CD1c-positive myeloid dendritic cell (primary cell): ENCODE data around the gene TMEM150C.

Experiments used
- DNase-seq: peaks from one replicate; pipeline ENCODE4 v3.0.0-alpha.2; 2016; ENCODE audit errors: extremely low spot score

Gene TMEM150C

DNA sequence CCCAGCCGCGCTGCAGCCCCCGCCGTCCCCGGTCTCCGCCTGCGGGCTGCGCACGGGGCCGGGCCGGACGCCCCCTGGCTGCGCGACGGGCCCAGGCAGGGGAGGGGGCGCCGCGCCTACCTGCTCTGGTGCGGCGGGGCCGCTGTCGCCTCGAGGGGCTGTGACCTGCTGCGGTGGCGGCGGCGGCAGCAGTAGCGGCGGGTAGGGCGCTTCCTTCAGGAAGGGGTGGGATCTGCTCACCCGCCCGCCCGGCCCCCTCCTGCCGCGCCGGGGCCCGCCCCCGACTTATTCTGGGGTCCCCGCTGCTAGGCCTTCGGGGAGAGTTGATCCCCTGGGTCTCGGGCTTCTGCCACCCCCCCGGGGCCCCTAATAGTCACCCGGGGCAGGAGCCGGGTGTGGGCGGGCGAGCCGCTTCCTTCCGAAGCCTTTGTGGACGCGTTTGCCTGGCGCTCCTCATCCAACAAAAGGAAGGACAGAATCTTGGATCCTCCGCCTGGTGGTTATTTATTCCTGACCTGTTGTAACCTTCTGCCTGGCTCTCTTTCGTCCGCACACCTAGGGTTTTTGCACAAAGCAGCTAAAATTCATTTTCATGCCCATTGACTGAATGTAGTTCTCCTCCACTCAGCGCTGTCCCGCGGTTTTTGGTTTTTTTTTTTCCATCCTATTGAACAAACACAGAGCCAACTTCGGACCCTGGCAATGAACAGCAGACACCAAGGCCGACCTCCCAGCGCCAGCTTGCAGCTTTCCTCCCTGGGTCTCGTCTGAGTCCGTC, at the start of gene TMEM150C:
Gene TMEM150C, minus strand, starts transcription at position 203 of the 778 bp plus-strand sequence. CDS start 57,331 bp downstream, outside the sequence.
- peak; percentile 23 for DNase-seq

GRCh38 chr4:82611527-82611926, 49.7 kb upstream of the TMEM150C start:
- DNase-seq, result no peak

DNA sequence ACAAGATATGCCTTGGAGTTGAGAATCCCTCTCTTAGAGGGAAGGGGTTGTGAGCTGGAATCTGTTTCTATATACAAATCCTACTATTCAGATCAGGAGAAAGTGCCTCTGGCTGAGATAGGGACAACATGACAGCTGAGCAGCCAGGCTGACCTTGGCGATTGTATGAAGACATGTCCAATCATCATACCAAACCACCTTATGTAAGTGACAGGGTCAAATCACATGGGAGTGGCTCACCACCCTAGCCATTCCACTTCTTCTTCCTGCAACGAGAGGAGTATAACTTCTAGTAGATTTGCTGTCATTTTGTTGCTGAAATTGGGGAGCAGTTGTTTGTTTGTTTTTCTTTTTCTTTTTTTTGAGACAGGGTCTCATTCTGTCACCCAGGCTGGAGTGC, 48.3 kb upstream of the TMEM150C start:
- DNase-seq, result no peak

DNA sequence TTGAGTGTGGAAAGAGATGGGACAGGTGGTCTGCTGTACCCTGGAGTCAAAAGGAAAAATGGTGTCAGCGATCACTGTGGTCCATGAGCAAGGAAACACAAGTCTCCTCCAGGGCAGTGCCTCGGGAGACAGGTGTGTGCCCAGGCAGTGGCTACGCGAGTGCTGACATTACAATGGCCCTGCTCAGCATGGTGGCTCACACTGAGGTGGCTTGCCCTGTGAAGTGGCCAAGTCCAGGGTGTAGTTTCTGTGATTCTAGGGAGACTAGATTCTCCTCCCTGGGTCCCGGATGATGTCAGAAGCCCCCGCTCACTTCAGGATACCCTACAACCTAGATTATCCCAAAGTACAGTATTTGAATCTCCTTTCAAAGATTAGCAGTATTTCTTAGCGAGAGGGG, 44.8 kb upstream of the TMEM150C start:
- DNase-seq, result no peak

DNA sequence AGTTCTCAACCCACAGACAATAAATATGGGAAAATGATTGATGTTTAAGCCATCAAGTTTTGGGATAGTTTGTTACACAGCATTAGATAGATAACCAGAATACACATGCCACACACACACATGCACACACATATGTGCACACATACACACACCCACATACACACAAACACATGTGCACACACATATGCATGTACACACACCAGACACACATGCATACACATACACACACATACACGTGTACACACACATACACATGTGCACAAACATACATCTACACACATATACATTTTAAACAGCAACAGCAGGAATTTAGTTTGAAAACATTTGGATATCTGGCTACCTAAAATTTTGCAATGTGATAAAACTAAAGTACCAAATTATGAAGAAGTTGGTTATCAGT, 42.7 kb upstream of the TMEM150C start:
- DNase-seq, result no peak

- DNase-seq, result no peak
Measured at GRCh38 chr4:82601242-82602015, 39.6 kb upstream of the TMEM150C start.

DNA sequence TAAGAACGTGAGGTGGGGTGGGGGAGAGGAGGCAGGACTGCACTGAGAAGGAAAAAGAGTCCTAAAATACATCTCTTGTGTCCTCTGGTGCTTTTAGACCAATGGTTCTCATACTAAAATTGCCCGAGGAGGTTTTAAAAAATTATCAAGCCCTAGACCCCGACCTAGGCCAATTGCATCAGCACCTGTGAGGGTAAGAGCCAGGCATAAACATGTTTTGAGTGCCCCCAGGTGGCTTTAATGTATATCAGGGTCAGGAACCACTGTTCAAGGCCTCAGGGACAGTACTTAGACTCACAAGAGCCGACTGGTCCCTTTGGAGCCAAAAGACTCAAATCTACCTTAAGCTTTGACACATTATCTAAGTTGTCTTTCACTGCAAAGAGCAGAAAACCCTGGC, 37.5 kb upstream of the TMEM150C start:
- no peak for DNase-seq

DNA sequence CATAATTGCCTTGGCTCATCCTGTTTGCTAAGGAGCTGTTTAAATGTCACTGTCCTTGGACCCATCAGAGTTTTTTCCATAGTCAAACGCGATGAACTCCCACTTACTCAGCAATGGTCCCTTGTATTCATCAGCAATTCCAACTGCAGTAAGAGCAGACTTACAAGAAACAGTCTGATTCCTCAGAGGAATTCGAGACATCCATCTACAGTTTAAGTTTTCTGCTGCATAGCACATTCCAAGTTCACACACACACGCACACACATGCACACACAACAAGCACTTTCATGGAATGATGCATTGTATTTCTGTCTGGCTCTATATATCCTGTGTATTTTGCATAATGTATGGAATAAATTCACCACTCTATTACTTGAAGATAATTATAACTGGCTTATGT, 32.7 kb upstream of the TMEM150C start:
- no peak for DNase-seq

- no peak for DNase-seq
Measured at GRCh38 chr4:82593411-82593810, 31.6 kb upstream of the TMEM150C start.

GRCh38 chr4:82592639-82593038, 30.9 kb upstream of the TMEM150C start:
- DNase-seq, result no peak

DNA sequence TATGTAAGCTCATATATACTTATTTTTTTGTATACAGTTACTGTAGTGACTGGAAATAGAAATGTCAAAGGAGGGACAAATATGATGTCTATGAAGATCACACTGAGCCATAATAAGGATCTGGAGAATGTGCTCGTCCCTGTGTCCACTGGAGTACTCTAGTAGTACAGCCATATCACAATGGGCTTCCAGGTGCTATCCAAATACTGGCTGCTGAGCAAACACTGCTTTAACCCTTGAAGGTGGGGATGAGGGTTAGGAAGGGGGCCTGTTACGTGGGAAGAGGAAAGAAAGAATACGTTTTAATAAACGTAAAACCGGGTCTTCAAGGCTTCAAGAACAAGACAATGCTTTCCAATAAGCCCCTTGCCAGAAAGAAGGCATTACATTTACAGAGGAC, 29.8 kb upstream of the TMEM150C start:
- no peak for DNase-seq

- no peak for DNase-seq
Measured at GRCh38 chr4:82589756-82590155, 28.0 kb upstream of the TMEM150C start.

- DNase-seq, result no peak
Measured at GRCh38 chr4:82588771-82589270, 27.0 kb upstream of the TMEM150C start.

GRCh38 chr4:82587826-82588540, 26.2 kb upstream of the TMEM150C start:
- DNase-seq, result no peak

DNA sequence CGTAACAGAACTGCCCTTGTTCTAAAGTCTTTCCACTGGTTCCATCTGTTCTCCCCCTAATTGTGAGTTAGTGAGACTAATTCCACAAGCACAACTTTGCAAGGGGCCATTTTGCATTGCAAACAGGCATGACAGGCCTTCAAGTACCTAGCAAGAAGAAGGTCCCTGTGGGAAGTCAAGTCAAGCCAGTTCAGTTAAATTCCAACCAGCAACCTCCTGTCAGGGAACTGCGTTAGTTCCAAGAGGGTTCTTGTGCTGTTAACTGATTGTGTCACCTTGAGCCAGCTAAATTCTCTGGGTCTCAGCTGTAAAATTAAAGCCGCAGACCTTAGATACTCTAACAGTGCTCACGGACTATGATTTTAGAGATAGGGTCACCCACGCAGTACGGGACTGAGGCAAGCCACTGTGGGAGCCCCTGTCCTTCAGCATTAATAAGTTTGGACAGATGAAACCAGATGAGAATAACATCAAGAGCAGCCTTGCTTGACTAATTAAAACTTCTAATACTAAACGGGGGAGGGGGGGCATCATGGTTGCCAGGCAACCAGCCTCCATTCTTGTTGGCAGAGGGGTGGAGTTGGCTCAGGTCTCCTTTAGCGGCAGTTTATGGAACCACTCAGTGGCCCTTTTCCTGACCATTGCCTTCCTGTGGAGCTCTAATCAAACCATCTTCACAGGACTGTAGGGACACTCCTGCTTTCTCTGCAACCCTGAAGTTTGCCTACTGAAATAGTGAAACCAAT, 24.1 kb upstream of the TMEM150C start:
- no peak for DNase-seq

DNA sequence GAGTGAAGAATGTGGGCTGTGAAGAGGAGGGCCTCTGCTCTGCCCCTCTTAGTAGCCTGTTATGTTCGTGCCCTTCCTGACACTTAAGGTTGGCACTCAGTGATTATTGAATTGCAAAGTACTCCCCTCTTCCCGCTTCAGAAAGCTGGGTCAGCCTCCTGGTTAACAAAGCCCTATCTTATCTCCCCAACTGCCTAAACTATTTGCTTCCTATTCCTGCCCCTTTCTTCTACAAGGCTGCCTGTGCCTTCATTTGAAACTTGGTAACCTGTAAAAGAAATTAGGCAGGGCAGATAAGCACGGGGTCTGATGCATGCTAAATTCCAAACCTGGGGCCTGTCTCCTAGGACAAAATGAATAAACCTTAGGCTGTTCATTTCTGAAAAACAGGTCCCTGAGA, 23.1 kb upstream of the TMEM150C start:
- no peak for DNase-seq

DNA sequence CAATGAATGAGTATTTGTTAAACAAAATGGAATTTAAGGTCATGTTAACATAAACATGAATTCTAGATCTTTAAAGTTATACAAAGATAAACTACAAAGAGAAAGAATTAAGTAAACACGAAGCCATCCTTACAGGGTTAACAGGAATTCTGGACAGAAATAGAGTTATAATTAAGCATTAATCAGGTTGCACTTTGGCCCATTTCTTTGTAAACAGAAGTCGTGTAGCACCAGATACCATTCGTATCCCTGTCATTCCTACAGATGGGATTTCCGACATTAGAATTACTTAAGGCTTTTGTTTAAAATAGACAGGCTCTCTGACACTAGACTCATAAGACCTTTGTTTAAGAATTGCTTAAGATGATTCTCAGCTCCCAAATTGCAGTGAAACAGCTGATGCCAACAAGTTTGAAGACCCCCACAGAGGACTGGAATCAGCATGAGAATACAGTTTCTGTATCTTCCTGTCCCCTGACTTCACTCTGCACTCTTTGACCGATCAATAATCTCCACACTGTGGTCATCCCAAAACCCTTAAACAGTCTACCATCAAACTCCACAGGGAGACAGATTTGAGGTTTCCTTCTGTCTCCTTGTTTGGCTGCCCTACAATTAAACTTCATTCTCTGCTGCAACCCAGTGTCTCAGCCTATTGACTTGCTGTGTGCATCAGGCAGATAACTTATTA, 22.3 kb upstream of the TMEM150C start:
- DNase-seq, result no peak

DNA sequence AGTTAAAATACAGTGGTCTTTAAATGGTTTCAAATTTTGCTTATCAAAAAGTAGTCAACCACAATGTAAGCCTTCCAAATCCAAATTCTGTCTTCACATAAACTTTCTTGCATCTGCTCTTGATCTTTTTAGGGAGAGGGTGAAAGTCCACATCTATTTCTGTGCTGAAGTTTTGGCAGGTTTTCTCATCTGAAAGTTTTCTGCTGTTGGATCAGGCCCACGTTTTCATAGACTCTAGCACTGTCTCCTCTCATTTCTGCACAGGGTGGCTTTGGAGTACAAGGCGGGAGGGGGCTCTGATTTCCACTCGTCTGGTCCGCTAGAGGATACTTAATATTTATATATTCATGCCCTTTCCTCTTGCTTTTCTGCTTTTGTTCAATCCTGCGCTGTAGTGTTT, 18.1 kb upstream of the TMEM150C start:
- DNase-seq, result no peak

DNA sequence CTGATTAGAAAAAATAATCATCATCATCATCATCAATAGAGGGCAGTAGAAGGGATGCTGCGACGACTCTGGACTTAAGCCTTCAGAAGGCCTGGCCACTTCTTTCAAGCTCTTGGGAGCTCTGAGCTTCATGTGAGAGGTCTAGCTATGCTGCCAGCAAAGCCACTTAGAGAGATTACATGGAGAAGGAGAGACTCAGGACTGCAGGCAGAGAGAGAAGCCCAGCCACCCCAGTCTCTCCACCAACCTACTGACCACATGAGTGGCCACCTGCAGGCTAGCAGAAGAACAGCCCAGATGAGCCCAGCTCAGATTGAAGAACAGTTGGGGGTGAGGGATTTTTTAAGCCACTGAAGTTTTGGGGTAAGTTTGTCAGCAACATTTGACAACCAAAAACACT, 17.1 kb upstream of the TMEM150C start:
- no peak for DNase-seq

DNA sequence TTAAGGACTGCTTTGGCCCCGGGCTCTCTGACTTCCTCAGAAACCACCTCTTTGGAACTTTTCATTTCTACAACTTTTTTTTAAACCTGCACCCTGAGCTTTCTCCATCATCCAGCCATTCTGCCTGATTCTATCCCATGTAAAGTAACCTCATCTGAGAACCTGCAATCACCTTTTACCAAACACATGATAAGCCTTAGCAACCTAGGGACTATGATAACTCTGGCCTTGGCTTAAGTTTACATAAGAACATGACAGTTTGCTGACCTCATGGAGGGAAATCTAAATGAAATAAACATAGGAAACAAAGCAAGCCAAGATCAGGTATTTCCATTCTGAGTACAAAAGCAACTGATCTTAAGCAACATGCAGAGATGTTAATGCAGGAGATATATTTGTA, 15.7 kb upstream of the TMEM150C start:
- no peak for DNase-seq

DNA sequence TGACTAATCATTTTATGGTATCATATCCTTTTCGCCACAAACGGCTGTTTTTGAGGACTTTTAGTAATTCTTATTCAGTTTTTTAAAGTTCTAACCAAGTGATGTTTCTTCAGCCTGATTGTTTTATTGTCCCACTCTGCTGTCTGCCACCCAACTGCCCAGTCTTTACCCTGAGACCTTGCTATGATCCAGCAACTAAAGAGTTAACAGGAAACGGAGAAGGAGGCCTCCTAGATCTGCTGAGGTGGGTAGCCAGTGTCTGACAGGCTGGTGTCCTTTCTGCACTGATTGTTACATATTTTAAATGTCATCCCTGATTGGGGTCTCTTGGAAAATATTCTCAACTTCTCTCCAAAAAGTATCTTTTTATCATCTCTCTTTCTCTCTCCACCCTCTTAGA, 7.9 kb upstream of the TMEM150C start:
- DNase-seq, result no peak
